ENCODE results near the gene FBN3. TPM values are rescaled to one million over a fixed set of nuclear protein-coding genes. Genes with fewer than 3 reads are reported as not detected.

FBN3 gene
- total RNA-seq, 2 experiments from 2014 or later, result not detected

GRCh38 chr19:8144273-8144995, 5.0 kb downstream of the FBN3 start:
- H3K27me3 Mint-ChIP-seq, result peaks cover 23% of the 10 kb centered on the region
- ChIA-PET POLR2A (no interaction called here), CTCF (interaction anchor here (0.6 to 0.7 kb wide), 2 partner anchors 9 to 33 kb away, joined by 4 read pairs; no protein-coding TSS in a partner anchor)
- H3K9me3 Mint-ChIP-seq, result no peaks in the 10 kb centered on the region
- H3K4me1 Mint-ChIP-seq, result peaks cover 5% of the 10 kb centered on the region
- no peak overlapping the region for H3K27ac Mint-ChIP-seq
- no peak for DNase-seq
- H3K4me3 Mint-ChIP-seq, result no peak overlapping the region
- H3K36me3 Mint-ChIP-seq (ENCODE audit: low read depth), result no peaks in the 10 kb centered on the region

DNA sequence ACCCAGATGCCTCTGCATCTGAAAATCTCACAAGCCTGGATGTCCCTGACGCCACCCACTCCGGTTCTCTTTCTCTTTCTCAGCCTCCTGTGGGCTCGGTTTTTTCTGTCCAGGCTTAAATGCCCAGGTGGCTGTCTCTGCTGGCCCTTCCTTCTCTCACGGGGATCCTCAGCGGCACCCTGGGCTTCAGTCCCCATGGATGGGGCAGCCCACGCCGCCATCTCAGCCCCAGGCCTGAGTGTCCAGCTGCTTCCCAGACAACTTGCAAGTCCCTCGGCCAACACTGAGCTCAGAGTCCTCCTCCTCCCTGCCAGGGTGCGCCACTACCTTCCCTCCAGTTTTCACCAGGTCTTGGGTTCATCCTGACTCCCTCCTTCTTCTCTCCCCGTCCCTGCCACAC, 6.4 kb downstream of the FBN3 start:
- CTCF ChIA-PET, result no interaction called here

DNA sequence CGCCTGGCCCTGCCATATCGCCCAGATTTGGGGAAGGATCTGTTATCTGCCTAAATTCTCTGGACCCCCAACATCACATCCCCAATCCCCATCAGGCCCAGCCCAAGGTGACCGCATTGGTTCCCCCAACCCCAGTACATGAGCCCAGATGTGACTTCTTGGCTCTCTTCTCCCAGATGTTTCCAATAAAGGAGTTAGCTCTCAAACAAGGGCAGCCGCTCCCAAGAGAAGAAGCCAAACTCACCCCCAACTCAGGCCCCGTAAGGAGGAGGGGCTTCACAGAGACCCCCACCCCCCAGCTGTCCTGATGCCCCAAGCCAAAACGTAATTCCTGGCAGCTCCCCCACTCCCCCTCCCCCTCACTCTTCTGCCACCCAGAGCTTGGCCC, 6.9 kb downstream of the FBN3 start:
- DNase-seq, result no peak
- Mint-ChIP-seq H3K4me1 (no peaks in the 10 kb centered on the region), H3K4me3 (no peak overlapping the region), H3K36me3 (ENCODE audit: low read depth) (no peaks in the 10 kb centered on the region), H3K27ac (no peak overlapping the region), H3K9me3 (no peaks in the 10 kb centered on the region), H3K27me3 (peaks cover 9% of the 10 kb centered on the region)
- ChIA-PET POLR2A (no interaction called here), CTCF (interaction anchor here (0.6 kb wide), 1 partner anchor 124 kb away, joined by 3 read pairs; no protein-coding TSS in a partner anchor)

More for the DNA sequence above, 6.4 kb downstream of the FBN3 start:
- Mint-ChIP-seq H3K27me3 (peaks cover 14% of the 10 kb centered on the region), H3K4me3 (no peak overlapping the region), H3K36me3 (ENCODE audit: low read depth) (no peaks in the 10 kb centered on the region), H3K27ac (no peak overlapping the region), H3K4me1 (no peaks in the 10 kb centered on the region), H3K9me3 (no peaks in the 10 kb centered on the region)
- POLR2A ChIA-PET, result no interaction called here
- no peak for DNase-seq

DNA sequence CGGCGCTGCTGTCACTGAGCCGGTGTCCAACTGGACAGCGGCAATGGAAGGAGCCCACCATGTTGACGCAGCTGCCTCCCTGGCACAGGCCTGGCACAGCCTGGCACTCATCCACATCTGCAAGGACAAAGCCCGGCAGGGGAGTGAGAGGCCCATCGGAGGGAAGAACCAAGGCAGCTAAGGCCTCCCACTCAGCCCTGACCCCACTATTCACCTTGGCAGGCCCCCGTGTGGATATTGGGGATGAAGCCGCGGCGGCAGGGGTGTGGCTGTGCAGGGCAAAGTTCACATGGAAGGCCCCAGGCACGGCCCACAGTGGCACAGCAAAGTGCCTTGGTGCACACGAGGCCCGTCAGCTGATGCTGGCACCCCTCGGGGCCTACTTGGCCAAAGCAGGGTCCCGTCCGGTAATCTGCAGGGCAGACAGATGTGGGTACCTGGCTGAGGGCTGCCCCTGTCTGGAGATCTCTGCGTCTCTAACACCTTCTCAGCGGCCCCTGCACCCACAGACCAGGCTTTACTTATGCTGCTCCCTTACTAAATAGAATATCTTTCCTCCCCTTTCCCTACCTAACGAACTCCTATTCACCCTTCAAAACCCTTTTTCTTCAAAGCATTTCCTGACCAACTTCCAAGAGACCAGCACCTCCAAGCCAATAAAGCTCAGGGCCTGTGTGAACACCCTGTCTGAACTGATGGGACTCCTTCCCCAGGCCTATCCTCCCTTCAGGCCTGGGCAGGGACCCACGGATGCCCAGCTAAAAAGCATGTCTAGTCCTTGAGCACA, 7.5 kb downstream of the FBN3 start:
- Mint-ChIP-seq H3K27ac (no peak overlapping the region), H3K27me3 (peaks cover 6% of the 10 kb centered on the region), H3K9me3 (no peaks in the 10 kb centered on the region), H3K36me3 (ENCODE audit: low read depth) (no peaks in the 10 kb centered on the region), H3K4me1 (no peaks in the 10 kb centered on the region), H3K4me3 (no peak overlapping the region)
- no peak for DNase-seq
- ChIA-PET CTCF (interaction anchor here (0.6 kb wide), 1 partner anchor 125 kb away, joined by 3 read pairs; no protein-coding TSS in a partner anchor), POLR2A (no interaction called here)

DNA sequence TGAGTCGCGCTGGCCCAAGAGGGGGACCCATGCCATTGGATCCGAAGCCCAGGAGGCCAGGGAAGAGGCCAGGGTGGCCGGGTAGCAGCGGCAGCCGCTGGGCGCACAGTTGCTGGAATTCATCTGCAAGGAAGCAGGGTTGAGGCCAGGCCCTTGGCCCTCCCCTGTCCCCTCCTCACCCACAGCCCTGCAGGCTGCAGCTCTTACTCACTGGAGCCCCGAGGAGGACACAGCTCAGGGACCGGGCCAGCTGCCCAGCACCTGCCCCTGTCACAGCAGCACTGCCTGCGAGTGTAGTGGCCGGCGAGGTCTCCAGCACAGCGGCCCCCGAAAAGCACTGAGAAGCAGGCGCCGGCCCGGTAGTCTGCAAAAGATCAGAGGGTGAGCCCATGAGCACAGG, 11.2 kb downstream of the FBN3 start:
- ChIA-PET POLR2A (no interaction called here), CTCF (no interaction called here)
- H3K4me3 Mint-ChIP-seq, result no peak overlapping the region
- H3K27ac Mint-ChIP-seq, result no peak overlapping the region
- no peak for DNase-seq
- H3K36me3 Mint-ChIP-seq (ENCODE audit: low read depth), result no peaks in the 10 kb centered on the region
- H3K9me3 Mint-ChIP-seq, result no peaks in the 10 kb centered on the region
- H3K4me1 Mint-ChIP-seq, result no peaks in the 10 kb centered on the region
- H3K27me3 Mint-ChIP-seq, result no peaks in the 10 kb centered on the region

DNA sequence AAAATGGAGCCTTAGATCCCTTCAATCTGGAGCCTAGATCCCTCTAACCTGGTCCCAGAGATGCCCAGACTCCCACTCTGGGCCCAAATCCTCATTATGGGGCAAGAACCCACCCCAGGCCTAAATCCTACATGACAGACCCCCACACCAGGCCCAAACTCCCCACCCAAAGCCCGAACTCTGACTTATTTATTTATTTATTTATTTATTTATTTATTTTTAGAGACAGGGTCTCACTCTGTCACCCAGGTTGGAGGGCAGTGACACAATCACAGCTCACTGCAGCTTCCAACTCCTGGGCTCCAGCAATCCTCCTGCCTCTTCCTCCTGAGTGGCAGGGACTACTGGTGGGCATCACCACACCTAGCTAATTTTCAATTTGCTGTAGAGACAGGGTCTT, 12.0 kb downstream of the FBN3 start:
- H3K27ac Mint-ChIP-seq, result no peak overlapping the region
- no peak for DNase-seq
- H3K36me3 Mint-ChIP-seq (ENCODE audit: low read depth), result no peaks in the 10 kb centered on the region
- H3K4me1 Mint-ChIP-seq, result no peaks in the 10 kb centered on the region
- ChIA-PET CTCF (no interaction called here), POLR2A (no interaction called here)
- H3K27me3 Mint-ChIP-seq, result no peaks in the 10 kb centered on the region
- H3K9me3 Mint-ChIP-seq, result no peaks in the 10 kb centered on the region
- H3K4me3 Mint-ChIP-seq, result no peak overlapping the region

- Mint-ChIP-seq H3K36me3 (ENCODE audit: low read depth) (no peaks in the 10 kb centered on the region), H3K4me3 (no peak overlapping the region), H3K27ac (no peak overlapping the region), H3K4me1 (no peaks in the 10 kb centered on the region), H3K27me3 (no peaks in the 10 kb centered on the region), H3K9me3 (no peaks in the 10 kb centered on the region)
- CTCF ChIA-PET, result no interaction called here
- DNase-seq, result no peak
- POLR2A ChIA-PET, result no interaction called here
Observed at GRCh38 chr19:8135946-8136618, 13.3 kb downstream of the FBN3 start.

GRCh38 chr19:8132858-8133458, 16.4 kb downstream of the FBN3 start:
- ChIA-PET POLR2A (no interaction called here), CTCF (no interaction called here)
- H3K36me3 Mint-ChIP-seq (ENCODE audit: low read depth), result no peaks in the 10 kb centered on the region
- no peaks in the 10 kb centered on the region for H3K9me3 Mint-ChIP-seq
- H3K4me3 Mint-ChIP-seq, result no peak overlapping the region
- H3K4me1 Mint-ChIP-seq, result no peaks in the 10 kb centered on the region
- H3K27ac Mint-ChIP-seq, result no peak overlapping the region
- no peaks in the 10 kb centered on the region for H3K27me3 Mint-ChIP-seq
- no peak for DNase-seq

DNA sequence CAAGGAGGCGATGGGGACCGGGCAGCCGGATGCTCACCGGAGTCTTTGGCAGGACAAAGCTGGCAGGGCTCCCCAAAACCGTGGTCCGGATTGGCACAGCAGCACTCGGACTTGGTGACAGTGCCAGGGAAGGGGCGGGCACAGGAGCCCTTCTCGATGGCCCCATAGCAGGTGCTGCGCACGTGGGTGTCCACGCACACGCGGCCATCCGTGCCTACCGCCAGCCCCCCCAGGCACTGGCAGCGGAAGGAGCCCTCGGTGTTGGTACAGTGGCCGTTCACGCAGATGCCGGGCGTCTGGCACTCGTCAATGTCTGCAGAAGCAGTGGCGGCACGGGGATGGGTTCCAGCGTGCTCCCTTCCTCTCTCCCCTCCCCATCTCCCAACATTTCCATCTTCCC, 17.9 kb downstream of the FBN3 start:
- POLR2A ChIA-PET, result no interaction called here
- Mint-ChIP-seq H3K27me3 (no peaks in the 10 kb centered on the region), H3K9me3 (no peaks in the 10 kb centered on the region), H3K27ac (no peak overlapping the region), H3K4me1 (no peaks in the 10 kb centered on the region), H3K36me3 (ENCODE audit: low read depth) (no peaks in the 10 kb centered on the region), H3K4me3 (no peak overlapping the region)
- CTCF ChIA-PET, result no interaction called here
- DNase-seq, result no peak

DNA sequence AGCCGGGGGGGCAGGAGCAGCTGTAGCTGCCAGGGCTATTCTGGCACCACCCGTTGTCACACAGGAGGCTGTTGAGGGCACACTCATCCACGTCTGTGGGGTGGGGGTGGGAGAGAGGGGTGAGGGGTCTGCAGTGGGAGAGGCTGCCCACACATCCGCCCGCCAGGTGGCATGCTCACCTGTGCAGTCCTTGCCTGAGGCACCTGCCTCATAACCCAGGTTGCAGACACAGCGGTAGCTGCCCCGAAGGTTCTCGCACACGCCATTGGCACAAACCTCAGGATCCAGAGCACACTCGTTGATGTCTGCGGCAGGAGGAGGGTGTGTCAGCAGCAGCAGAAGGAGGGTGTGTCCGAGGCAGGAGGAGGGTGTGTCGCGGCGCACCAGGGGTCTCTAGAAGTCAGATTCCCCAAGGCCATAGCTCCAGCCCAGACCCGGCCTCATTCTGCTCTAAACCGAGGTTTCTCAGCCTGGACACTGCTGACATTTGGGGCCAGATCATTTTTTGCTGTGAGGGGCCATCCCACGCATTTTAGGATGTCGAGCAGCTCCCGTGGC, 20.3 kb downstream of the FBN3 start:
- no peak overlapping the region for H3K27ac Mint-ChIP-seq
- H3K36me3 Mint-ChIP-seq (ENCODE audit: low read depth), result no peaks in the 10 kb centered on the region
- DNase-seq, result no peak
- POLR2A ChIA-PET, result no interaction called here
- H3K4me1 Mint-ChIP-seq, result no peaks in the 10 kb centered on the region
- H3K27me3 Mint-ChIP-seq, result no peaks in the 10 kb centered on the region
- H3K9me3 Mint-ChIP-seq, result no peaks in the 10 kb centered on the region
- H3K4me3 Mint-ChIP-seq, result no peak overlapping the region
- CTCF ChIA-PET, result no interaction called here

DNA sequence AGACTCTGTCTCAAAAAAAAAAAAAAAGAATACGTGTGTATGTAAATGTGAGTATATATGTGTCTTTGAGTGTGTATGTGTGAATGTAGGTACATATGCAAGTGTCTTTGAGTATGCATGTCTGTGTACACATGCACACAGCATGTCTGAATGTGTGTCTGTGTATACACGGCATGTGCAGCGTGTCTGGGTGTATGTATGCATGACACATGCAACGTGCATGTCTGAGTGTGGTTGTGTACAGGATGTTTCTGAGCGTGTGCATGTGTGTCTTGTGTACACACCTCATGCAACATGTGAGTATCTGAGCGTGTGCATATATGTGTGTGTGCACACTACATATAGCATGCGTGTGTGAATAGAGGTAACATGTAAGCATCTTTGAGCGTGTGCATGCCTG, 20.8 kb downstream of the FBN3 start:
- H3K9me3 Mint-ChIP-seq, result no peaks in the 10 kb centered on the region
- POLR2A ChIA-PET, result no interaction called here

GRCh38 chr19:8127311-8127710, 22.1 kb downstream of the FBN3 start:
- Mint-ChIP-seq H3K36me3 (ENCODE audit: low read depth) (no peaks in the 10 kb centered on the region), H3K4me3 (no peak overlapping the region), H3K9me3 (no peaks in the 10 kb centered on the region), H3K27ac (no peak overlapping the region), H3K4me1 (no peaks in the 10 kb centered on the region), H3K27me3 (no peaks in the 10 kb centered on the region)
- POLR2A ChIA-PET, result no interaction called here
- CTCF ChIA-PET, result no interaction called here
- DNase-seq, result no peak

More for the DNA sequence above, 20.8 kb downstream of the FBN3 start:
- Mint-ChIP-seq H3K27me3 (no peaks in the 10 kb centered on the region), H3K27ac (no peak overlapping the region), H3K4me1 (no peaks in the 10 kb centered on the region), H3K36me3 (ENCODE audit: low read depth) (no peaks in the 10 kb centered on the region), H3K4me3 (no peak overlapping the region)
- CTCF ChIA-PET, result no interaction called here
- no peak for DNase-seq

DNA sequence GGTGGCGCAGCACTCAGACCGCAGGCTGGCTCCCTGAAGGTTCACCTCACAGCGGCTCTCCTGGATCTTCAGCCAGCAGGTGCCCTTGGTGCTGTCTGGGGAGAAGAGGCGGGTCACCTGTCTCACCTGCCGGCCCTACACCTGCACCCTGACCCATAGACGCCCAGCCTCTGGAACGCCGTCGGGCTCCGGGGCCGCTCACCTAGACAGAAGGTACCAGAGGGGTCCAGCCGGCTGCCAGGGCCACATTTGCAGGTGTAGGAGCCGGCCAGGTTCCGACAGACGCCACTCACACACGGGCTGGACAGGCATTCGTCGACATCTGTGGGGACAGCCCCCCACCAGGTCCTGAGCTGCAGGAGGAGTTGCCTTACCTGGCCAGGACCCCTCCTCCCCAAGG, 22.9 kb downstream of the FBN3 start:
- ChIA-PET CTCF (no interaction called here), POLR2A (no interaction called here)
- Mint-ChIP-seq H3K27me3 (no peaks in the 10 kb centered on the region), H3K4me1 (no peaks in the 10 kb centered on the region), H3K9me3 (no peaks in the 10 kb centered on the region), H3K36me3 (ENCODE audit: low read depth) (no peaks in the 10 kb centered on the region), H3K4me3 (no peak overlapping the region), H3K27ac (no peak overlapping the region)
- no peak for DNase-seq

All from activated CD4-positive, alpha-beta memory T cell treated with anti-CD3 and anti-CD28 coated beads, Interleukin-2, amount 10 ng/mL, durations not matched to agents 7 days and 5 days (primary cell).